Colonic mucosa (tissue), 4 donors: ENCODE data around the gene LINC00632. TPM values are rescaled to one million over a fixed set of nuclear protein-coding genes. Genes with fewer than 3 reads are reported as not detected.

ENCODE experiments used
- DNase-seq: peaks from one replicate; pipeline ENCODE4 v3.0.0-alpha.2; 2020
- H3K27ac ChIP-seq: fragments of 200-600 bp; one replicate; pipeline ENCODE4 v1.8.0; 2021
- H3K27me3 ChIP-seq: fragments of 200-600 bp; one replicate; pipeline ENCODE4 v1.8.0; 2021
- H3K36me3 ChIP-seq: fragments of 200-600 bp; one replicate; pipeline ENCODE4 v1.8.0; 2021
- H3K4me1 ChIP-seq: fragments of 200-600 bp; one replicate; pipeline ENCODE4 v1.8.0; 2021; ENCODE audit warnings: mild to moderate bottlenecking
- H3K4me3 ChIP-seq: fragments of 200-600 bp; one replicate; pipeline ENCODE4 v1.8.0; 2021
- H3K9ac ChIP-seq, 2 donors: one replicate each; pipeline ENCODE4 v1.7.0; 2013; ENCODE audit warnings: control low read depth in 2 of 2, low read depth in 2 of 2, low read length in 2 of 2
- H3K9me3 ChIP-seq: fragments of 200-600 bp; one replicate; pipeline ENCODE4 v1.8.0; 2021
- CTCF ChIP-seq: fragments of 200-600 bp; IDR thresholded peaks from one replicate; pipeline ENCODE4 v1.8.0; 2022; ENCODE audit warnings: antibody characterized with exemption, mild to moderate bottlenecking
- intact Hi-C: fragments of 100-400 bp; cut with DNase I; formaldehyde crosslinking; loops from one replicate; pipeline ENCODE4 v1.14.1; 2022
- total RNA-seq, 2 donors: library from RNA; stranded (reverse); fragmentation: NEBNext Ultra II Directional in 1 of 2; extraction: Animal tissue kit (Norgen Biotek cat#: 25700) in 1 of 2; gene quantifications; one replicate each; pipeline ENCODE4 v1.2.1, GENCODE V29; 2021
- donor health status: healthy.
- donor health status: DM: no; HTN: no; CAD: no.
- donor health status: DM: no; HTN: no; CAD: no.

LINC00632 gene
- total RNA-seq, 2 donors from 2014 or later: 12.1 to 27.3 TPM

DNA sequence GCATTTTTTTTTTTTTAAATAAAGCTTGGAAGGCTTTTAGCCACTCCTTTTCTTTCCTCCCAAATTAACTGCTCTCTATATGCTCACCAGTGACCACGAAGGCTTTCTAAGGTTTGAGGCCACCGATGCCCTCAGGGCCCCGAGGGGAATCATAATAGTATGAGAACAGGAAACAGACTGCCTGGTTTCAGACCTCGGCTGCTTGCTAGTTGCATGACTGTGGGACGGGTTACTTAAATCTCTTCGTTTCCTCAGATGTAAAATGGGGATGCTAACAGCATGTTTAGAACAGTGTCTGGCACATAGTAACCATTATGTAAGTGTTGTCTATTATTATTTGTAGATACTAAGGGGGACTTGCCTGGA is 3.6 kb downstream of the LINC00632 start:
- H3K9me3 ChIP-seq: no peaks in the 10 kb centered on the region
- DNase-seq: no peak
- TF ChIP-seq CTCF: no peak
- no peaks in the 10 kb centered on the region for H3K36me3 ChIP-seq
- H3K27ac ChIP-seq: no peak overlapping the region
- H3K9ac ChIP-seq: peak overlapping the region in 1 of 2 donors; percentile 12
- H3K27me3 ChIP-seq: no peaks in the 10 kb centered on the region
- intact Hi-C loops: no loop called here
- no peaks in the 10 kb centered on the region for H3K4me1 ChIP-seq
- H3K4me3 ChIP-seq: no peak overlapping the region

DNA sequence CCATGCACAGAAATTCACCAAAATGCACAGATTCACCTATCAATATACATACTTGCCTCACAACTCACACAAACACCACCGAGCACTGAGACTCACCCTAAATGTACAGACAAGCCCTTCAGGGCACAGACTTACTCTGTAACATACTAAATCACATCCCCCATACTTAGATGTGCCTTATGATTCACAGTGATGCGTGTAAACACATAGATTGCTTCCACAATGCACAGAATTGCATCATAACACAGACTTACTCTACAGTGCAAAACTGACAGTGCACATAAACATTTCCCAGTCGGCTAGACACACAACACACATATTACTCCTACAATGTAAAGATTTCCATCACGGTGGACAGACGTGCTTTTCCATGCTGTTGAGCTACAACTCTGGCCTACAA is 6.2 kb downstream of the LINC00632 start:
- Histone ChIP-seq H3K27ac (no peak overlapping the region), H3K27me3 (no peaks in the 10 kb centered on the region), H3K4me3 (no peak overlapping the region), H3K4me1 (no peaks in the 10 kb centered on the region), H3K36me3 (no peaks in the 10 kb centered on the region), H3K9ac (no peak overlapping the region), H3K9me3 (no peaks in the 10 kb centered on the region)
- TF ChIP-seq CTCF: no peak
- no peak for DNase-seq
- intact Hi-C loops: no loop called here

GRCh38 chrX:140723121-140723715 is 13.7 kb downstream of the LINC00632 start:
- Histone ChIP-seq H3K27me3 (no peaks in the 10 kb centered on the region), H3K4me3 (no peak overlapping the region), H3K27ac (no peak overlapping the region), H3K9ac (no peak overlapping the region), H3K9me3 (no peaks in the 10 kb centered on the region), H3K36me3 (no peaks in the 10 kb centered on the region), H3K4me1 (no peaks in the 10 kb centered on the region)
- DNase-seq: no peak
- no peak for TF ChIP-seq CTCF
- intact Hi-C loops: no loop called here

DNA sequence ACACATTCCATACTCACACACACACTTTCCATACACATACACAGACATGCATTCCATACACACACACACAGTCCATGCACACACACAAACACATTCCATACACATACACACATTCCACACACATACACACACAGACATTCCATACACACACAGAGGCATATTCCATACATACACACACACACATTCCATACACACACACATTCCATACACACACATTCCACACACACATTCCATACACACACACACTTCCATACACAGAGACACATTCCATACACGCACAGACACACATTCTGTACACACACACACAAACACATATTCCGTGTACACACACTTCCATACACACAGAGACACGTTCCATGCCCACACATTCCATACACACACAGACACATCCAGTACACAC is 14.8 kb downstream of the LINC00632 start:
- intact Hi-C loops: no loop called here
- Histone ChIP-seq H3K36me3 (no peaks in the 10 kb centered on the region), H3K27ac (no peak overlapping the region), H3K27me3 (no peaks in the 10 kb centered on the region), H3K4me3 (no peak overlapping the region), H3K9ac (no peak overlapping the region), H3K9me3 (no peaks in the 10 kb centered on the region), H3K4me1 (no peaks in the 10 kb centered on the region)
- no peak for TF ChIP-seq CTCF
- no peak for DNase-seq

GRCh38 chrX:140724736-140725135 is 15.2 kb downstream of the LINC00632 start:
- intact Hi-C loops: no loop called here
- no peak for DNase-seq
- no peaks in the 10 kb centered on the region for H3K9me3 ChIP-seq
- no peaks in the 10 kb centered on the region for H3K36me3 ChIP-seq
- no peak overlapping the region for H3K27ac ChIP-seq
- no peak overlapping the region for H3K9ac ChIP-seq
- H3K4me1 ChIP-seq: no peaks in the 10 kb centered on the region
- H3K27me3 ChIP-seq: no peaks in the 10 kb centered on the region
- H3K4me3 ChIP-seq: no peak overlapping the region
- TF ChIP-seq CTCF: no peak
